ENCODE data around the gene CNGB1.
"Not testable (repeated sequence)": the region's sequence is repeated elsewhere in the genome, so short reads cannot be mapped to it uniquely, and the experiment has no call there.

The CNGB1 gene

GRCh38 chr16:57923841-57924240 is 47.1 kb downstream of the CNGB1 start:
- no peak for DNase-seq

GRCh38 chr16:57923418-57923817 is 47.5 kb downstream of the CNGB1 start:
- no peak for DNase-seq

- DNase-seq: no peak
Observed at GRCh38 chr16:57920880-57921229, 50.1 kb downstream of the CNGB1 start.

- DNase-seq: no peak
Observed at GRCh38 chr16:57920215-57920879, 50.6 kb downstream of the CNGB1 start.

- DNase-seq: no peak
Observed at GRCh38 chr16:57918994-57919393, 51.9 kb downstream of the CNGB1 start.

GRCh38 chr16:57918444-57918843 is 52.5 kb downstream of the CNGB1 start:
- no peak for DNase-seq

- DNase-seq: not testable (repeated sequence)
Observed at GRCh38 chr16:57917929-57918328, 53.0 kb downstream of the CNGB1 start.

GRCh38 chr16:57917489-57917888 is 53.4 kb downstream of the CNGB1 start:
- DNase-seq: not testable (repeated sequence)

GRCh38 chr16:57916735-57917438 is 54.0 kb downstream of the CNGB1 start:
- DNase-seq: no peak

GRCh38 chr16:57915811-57916488 is 55.0 kb downstream of the CNGB1 start:
- DNase-seq: no peak

- no peak for DNase-seq
Observed at GRCh38 chr16:57915267-57915666, 55.7 kb downstream of the CNGB1 start.

- no peak for DNase-seq
Observed at GRCh38 chr16:57914244-57915173, 56.4 kb downstream of the CNGB1 start.

GRCh38 chr16:57912529-57913260 is 58.2 kb downstream of the CNGB1 start:
- no peak for DNase-seq

- DNase-seq: no peak
Observed at GRCh38 chr16:57911743-57912142, 59.2 kb downstream of the CNGB1 start.

GRCh38 chr16:57910696-57911095 is 60.2 kb downstream of the CNGB1 start:
- no peak for DNase-seq

GRCh38 chr16:57908409-57908987 is 62.4 kb downstream of the CNGB1 start:
- no peak for DNase-seq

- DNase-seq: peak; percentile 27
Observed at GRCh38 chr16:57906382-57907316, 64.3 kb downstream of the CNGB1 start.

- DNase-seq: no peak
Observed at GRCh38 chr16:57904101-57904500, 66.8 kb downstream of the CNGB1 start.

GRCh38 chr16:57903656-57904055 is 67.3 kb downstream of the CNGB1 start:
- no peak for DNase-seq

- DNase-seq: no peak
Observed at GRCh38 chr16:57901480-57902069, 69.4 kb downstream of the CNGB1 start.
